ENCODE data around the gene PRKAR2B.

The PRKAR2B gene

DNA sequence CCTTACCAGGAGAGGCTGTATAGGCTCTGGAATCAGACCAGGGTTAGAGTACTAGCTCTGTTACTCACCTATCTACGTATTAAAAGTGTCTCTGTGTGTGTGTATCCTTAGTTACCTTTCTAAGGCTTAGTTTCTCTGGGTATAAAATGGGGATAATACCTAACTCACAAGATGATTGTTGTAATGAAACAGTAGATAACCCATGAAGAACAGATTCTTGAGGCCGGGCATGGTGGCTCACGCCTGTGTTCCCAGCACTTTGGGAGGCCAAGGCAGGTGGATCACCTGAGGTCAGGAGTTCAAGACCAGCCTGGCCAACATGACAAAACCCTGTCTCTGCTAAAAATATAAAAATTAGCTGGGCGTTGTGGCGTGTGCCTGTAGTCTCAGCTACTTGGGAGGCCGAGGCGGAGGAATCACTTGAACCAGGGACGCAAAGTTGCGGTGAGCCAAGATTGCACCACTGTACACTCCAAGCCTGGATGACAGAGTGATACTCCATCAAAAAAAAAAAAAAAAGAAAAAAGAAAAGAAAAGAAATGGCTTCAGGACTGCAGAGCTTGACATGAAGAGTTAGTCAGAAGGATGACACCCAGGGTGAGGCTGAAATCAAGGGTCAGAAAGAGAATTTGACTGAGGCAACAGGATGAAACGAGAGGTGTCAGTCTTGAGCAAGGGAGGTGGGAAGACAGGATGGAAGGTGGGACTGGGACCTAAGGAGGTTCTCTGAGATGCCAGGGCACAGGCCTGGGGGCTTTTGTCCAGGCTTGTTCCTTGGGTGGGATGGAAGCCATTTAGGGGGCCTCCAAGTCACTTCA, 33.4 kb downstream of the PRKAR2B start (continued):
- no peak for TF ChIP-seq TOX (CRISPR knock-in tag; IDR thresholded peaks at IDR 0.05; ENCODE audit: borderline replicate concordance)
- no peak for TF ChIP-seq ZFP3 (CRISPR knock-in tag; IDR thresholded peaks at IDR 0.05)
- TF ChIP-seq ZNF70 (CRISPR knock-in tag; IDR thresholded peaks at IDR 0.05), result no peak
- TF ChIP-seq ARNTL (CRISPR knock-in tag; IDR thresholded peaks at IDR 0.05; ENCODE audit: borderline replicate concordance, low read depth), result no peak
- no peak for TF ChIP-seq ISL1 (CRISPR knock-in tag; IDR thresholded peaks at IDR 0.05)
- TF ChIP-seq PPARA (CRISPR knock-in tag; IDR thresholded peaks at IDR 0.05; ENCODE audit: borderline replicate concordance), result no peak
- TF ChIP-seq ZNF565 (CRISPR knock-in tag; conservative IDR thresholded peaks at IDR 0.05; ENCODE audit: low read depth), result no peak
- no peak for TF ChIP-seq OSR1 (CRISPR knock-in tag; IDR thresholded peaks at IDR 0.05)
- no peak for TF ChIP-seq ZFP30 (CRISPR knock-in tag; IDR thresholded peaks at IDR 0.05)
- TF ChIP-seq ZC3H10 (CRISPR knock-in tag; IDR thresholded peaks at IDR 0.05), result no peak
- TF ChIP-seq ESRRG (CRISPR knock-in tag; IDR thresholded peaks at IDR 0.05), result no peak

DNA sequence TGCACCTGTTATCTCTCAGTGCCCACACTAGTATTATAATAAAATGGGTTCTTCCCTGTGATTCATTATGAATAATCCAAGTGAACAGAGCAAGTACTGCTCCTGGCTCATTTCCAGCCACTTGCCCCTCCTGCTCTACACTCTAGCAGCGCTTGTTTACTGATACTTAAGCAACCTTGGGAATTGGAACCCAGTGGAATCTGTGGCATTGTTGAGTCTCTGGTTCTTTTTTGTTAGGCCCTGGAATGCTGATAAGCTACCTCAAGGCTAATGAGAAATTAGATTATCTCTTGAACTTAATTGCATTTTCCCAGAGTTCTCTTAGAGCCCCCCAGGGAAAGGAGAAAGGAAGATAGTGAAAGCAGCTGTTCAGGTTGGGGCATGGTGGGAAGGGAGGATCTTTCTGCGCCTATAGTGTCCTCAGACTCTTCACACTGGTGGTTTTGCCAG, 34.0 kb downstream of the PRKAR2B start:
- ATAC-seq, result peak; percentile 81
- TF ChIP-seq SNAI2 (CRISPR knock-in tag; IDR thresholded peaks at IDR 0.05) (peak; percentile 89; the same call in 1 of the 2 replicates), OSR1 (CRISPR knock-in tag; IDR thresholded peaks at IDR 0.05) (no peak), TCF4 (CRISPR knock-in tag; IDR thresholded peaks at IDR 0.05; ENCODE audit: borderline replicate concordance) (peak; percentile 44; the same call in 1 of the 2 replicates), ZFP3 (CRISPR knock-in tag; IDR thresholded peaks at IDR 0.05) (peak; percentile 63; the same call in 1 of the 2 replicates), ZNF70 (CRISPR knock-in tag; IDR thresholded peaks at IDR 0.05) (peak; percentile 34; the same call in 1 of the 2 replicates), TSHZ2 (CRISPR knock-in tag; IDR thresholded peaks at IDR 0.05) (peak; percentile 64; the same call in 1 of the 2 replicates), BACH2 (CRISPR knock-in tag; IDR thresholded peaks at IDR 0.05; ENCODE audit: borderline replicate concordance) (no peak), ISL1 (CRISPR knock-in tag; IDR thresholded peaks at IDR 0.05) (peak; percentile 78)
- TF ChIP-seq, protein P1, sequence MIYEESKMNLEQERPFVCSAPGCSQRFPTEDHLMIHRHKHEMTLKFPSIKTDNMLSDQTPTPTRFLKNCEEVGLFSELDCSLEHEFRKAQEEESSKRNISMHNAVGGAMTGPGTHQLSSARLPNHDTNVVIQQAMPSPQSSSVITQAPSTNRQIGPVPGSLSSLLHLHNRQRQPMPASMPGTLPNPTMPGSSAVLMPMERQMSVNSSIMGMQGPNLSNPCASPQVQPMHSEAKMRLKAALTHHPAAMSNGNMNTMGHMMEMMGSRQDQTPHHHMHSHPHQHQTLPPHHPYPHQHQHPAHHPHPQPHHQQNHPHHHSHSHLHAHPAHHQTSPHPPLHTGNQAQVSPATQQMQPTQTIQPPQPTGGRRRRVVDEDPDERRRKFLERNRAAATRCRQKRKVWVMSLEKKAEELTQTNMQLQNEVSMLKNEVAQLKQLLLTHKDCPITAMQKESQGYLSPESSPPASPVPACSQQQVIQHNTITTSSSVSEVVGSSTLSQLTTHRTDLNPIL (CRISPR knock-in tag; IDR thresholded peaks at IDR 0.05; ENCODE audit: low read depth), result peak; percentile 26; the same call in 1 of the 2 replicates
- TF ChIP-seq, protein P2, sequence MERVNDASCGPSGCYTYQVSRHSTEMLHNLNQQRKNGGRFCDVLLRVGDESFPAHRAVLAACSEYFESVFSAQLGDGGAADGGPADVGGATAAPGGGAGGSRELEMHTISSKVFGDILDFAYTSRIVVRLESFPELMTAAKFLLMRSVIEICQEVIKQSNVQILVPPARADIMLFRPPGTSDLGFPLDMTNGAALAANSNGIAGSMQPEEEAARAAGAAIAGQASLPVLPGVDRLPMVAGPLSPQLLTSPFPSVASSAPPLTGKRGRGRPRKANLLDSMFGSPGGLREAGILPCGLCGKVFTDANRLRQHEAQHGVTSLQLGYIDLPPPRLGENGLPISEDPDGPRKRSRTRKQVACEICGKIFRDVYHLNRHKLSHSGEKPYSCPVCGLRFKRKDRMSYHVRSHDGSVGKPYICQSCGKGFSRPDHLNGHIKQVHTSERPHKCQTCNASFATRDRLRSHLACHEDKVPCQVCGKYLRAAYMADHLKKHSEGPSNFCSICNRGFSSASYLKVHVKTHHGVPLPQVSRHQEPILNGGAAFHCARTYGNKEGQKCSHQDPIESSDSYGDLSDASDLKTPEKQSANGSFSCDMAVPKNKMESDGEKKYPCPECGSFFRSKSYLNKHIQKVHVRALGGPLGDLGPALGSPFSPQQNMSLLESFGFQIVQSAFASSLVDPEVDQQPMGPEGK (CRISPR knock-in tag; IDR thresholded peaks at IDR 0.05; ENCODE audit: borderline replicate concordance), result peak; percentile 99; the same call in 1 of the 2 replicates

DNA sequence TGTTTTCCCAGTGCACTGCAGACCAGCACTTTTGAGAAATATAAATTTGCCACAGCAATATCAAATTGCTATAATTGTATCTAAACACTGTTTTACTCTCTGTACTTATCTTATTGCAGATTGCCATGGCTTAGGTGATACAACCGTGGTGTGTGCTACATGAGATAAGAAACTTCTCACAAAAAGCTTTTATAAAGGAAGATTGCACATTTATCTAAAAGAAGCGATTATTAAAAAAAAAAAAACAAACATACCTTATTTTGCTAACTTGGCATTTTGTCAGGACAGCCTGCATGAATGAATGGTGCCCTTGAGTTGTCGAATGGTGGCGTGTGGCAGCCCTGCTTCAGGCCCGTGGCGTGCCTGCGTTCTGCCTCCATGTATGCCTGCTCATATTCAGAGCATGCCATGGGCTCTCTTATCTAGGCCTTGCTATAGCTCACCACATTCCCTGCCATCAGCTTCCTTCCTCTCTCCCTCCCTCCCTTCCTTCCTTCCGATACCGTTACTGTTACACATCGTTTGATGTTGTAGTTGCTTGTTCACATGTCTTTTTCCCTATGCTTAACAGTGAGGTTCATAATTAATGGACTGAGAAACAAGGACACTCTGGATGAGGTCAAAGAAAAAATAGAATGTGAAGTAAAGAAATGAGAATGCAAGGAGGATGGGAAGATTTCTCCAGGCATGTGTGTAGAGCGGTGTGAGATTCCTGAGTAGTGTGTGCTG, 34.9 kb downstream of the PRKAR2B start:
- no peak for ATAC-seq
- TF ChIP-seq ZNF70 (CRISPR knock-in tag; IDR thresholded peaks at IDR 0.05) (no peak), ZFP30 (CRISPR knock-in tag; IDR thresholded peaks at IDR 0.05) (no peak), OSR1 (CRISPR knock-in tag; IDR thresholded peaks at IDR 0.05) (no peak), ARNTL (CRISPR knock-in tag; IDR thresholded peaks at IDR 0.05; ENCODE audit: borderline replicate concordance, low read depth) (no peak)

- ATAC-seq, result peak; percentile 58
- no peak for TF ChIP-seq TOX (CRISPR knock-in tag; IDR thresholded peaks at IDR 0.05; ENCODE audit: borderline replicate concordance)
- TF ChIP-seq TSHZ2 (CRISPR knock-in tag; IDR thresholded peaks at IDR 0.05), result no peak
- TF ChIP-seq CSDC2 (CRISPR knock-in tag; IDR thresholded peaks at IDR 0.05), result no peak
- TF ChIP-seq ZFP30 (CRISPR knock-in tag; IDR thresholded peaks at IDR 0.05), result no peak
- TF ChIP-seq ZNF8 (CRISPR knock-in tag; IDR thresholded peaks at IDR 0.05), result no peak
- TF ChIP-seq BACH2 (CRISPR knock-in tag; IDR thresholded peaks at IDR 0.05; ENCODE audit: borderline replicate concordance), result no peak
- TF ChIP-seq SNAI2 (CRISPR knock-in tag; IDR thresholded peaks at IDR 0.05), result no peak
- TF ChIP-seq GLIS3 (CRISPR knock-in tag; IDR thresholded peaks at IDR 0.05), result no peak
- TF ChIP-seq TCF4 (CRISPR knock-in tag; IDR thresholded peaks at IDR 0.05; ENCODE audit: borderline replicate concordance), result no peak
- TF ChIP-seq, protein P1 (CRISPR knock-in tag; IDR thresholded peaks at IDR 0.05; ENCODE audit: low read depth), result no peak
- TF ChIP-seq OSR1 (CRISPR knock-in tag; IDR thresholded peaks at IDR 0.05), result no peak
These were observed 35.6 kb downstream of the PRKAR2B start for GRCh38 chr7:107080099-107080505.
